K562 (cell line): ENCODE results near the gene ZNF865. TPM values are rescaled to one million over a fixed set of nuclear protein-coding genes. Genes with fewer than 3 reads are reported as not detected.
A peak's percentile ranks its signal among the peaks of the same experiment; 100 is the strongest.

Experiments used
- ADNP ChIP-seq: fragments of 200-800 bp; sonication (Bioruptor generic); IDR thresholded peaks from 2 replicates; pipeline ENCODE4 v1.6.1; 2016; ENCODE audit warnings: missing genetic modification characterization, missing compliant biosample characterization
- ARID1B ChIP-seq: fragments of 450-650 bp; IDR thresholded peaks from 2 replicates; pipeline ENCODE4 v1.6.1; 2016; ENCODE audit warnings: antibody characterized with exemption, mild to moderate bottlenecking, inconsistent platforms
- BACH1 ChIP-seq: fragments of 200-800 bp; sonication (Bioruptor generic); IDR thresholded peaks from 2 replicates; pipeline ENCODE4 v1.6.1; 2016; ENCODE audit warnings: missing genetic modification characterization, missing compliant biosample characterization
- BCL6 ChIP-seq: fragments of 250-450 bp; sonication (Bioruptor Pico); IDR thresholded peaks from 2 replicates; pipeline ENCODE4 v1.4.0; 2020
- CSDE1 ChIP-seq, 2 experiments: fragments of 450-650 bp; IDR thresholded peaks; 2 replicates each; pipeline ENCODE4 v1.6.1; 2016; ENCODE audit warnings: mild to moderate bottlenecking in 1 of 2
- E2F4 ChIP-seq: sonication (generic); formaldehyde crosslinking; IDR thresholded peaks from 2 replicates; pipeline ENCODE4 v1.8.0; 2022; ENCODE audit warnings: mild to moderate bottlenecking, low read depth, missing genetic modification reagents
- ELK1 ChIP-seq: sonication (generic); formaldehyde crosslinking; IDR thresholded peaks from 2 replicates; pipeline ENCODE4 v1.8.1; 2022; ENCODE audit warnings: missing genetic modification reagents
- JUNB ChIP-seq: fragments of 450-650 bp; formaldehyde crosslinking; conservative IDR thresholded peaks from 2 replicates; pipeline ENCODE4 v1.4.0; 2020; ENCODE audit warnings: mild to moderate bottlenecking
- MCM2 ChIP-seq: fragments of 450-650 bp; IDR thresholded peaks from 2 replicates; pipeline ENCODE4 v1.6.1; 2017; ENCODE audit warnings: low read depth, mild to moderate bottlenecking
- NR2C1 ChIP-seq, 2 experiments: fragments of 450-650 bp; IDR thresholded peaks; 2 replicates each; pipeline ENCODE4 v1.6.1; 2017; ENCODE audit warnings: mild to moderate bottlenecking in 2 of 2, antibody characterized with exemption in 1 of 2, inconsistent platforms in 1 of 2, missing compliant biosample characterization in 1 of 2, missing genetic modification characterization in 1 of 2
- POLR3A ChIP-seq: IDR thresholded peaks from 2 replicates; pipeline ENCODE4 v1.6.1; 2011; ENCODE audit warnings: borderline replicate concordance, mild to moderate bottlenecking, moderate library complexity; ENCODE audit not compliant: insufficient read length, insufficient read depth; ENCODE audit errors: extremely low read depth
- POLR3G ChIP-seq: IDR thresholded peaks from 2 replicates; pipeline ENCODE4 v1.6.1; 2011; ENCODE audit not compliant: insufficient read length, insufficient replicate concordance; ENCODE audit errors: extremely low read depth
- RBM17 ChIP-seq: fragments of 200-400 bp; formaldehyde crosslinking; IDR thresholded peaks from 2 replicates; pipeline ENCODE4 v1.6.1; 2017; ENCODE audit warnings: low read depth, mild to moderate bottlenecking, low read length, borderline replicate concordance
- TAF1 ChIP-seq: IDR thresholded peaks from 2 replicates; pipeline ENCODE4 v1.6.1; 2011; ENCODE audit warnings: mild to moderate bottlenecking, low read length, moderate library complexity; ENCODE audit not compliant: insufficient read depth, control insufficient read depth, severe bottlenecking; ENCODE audit errors: extremely low read depth
- TAF9B ChIP-seq: fragments of 450-650 bp; IDR thresholded peaks from 2 replicates; pipeline ENCODE4 v1.6.1; 2018; ENCODE audit warnings: mild to moderate bottlenecking; ENCODE audit not compliant: partially characterized antibody
- ZNF124 ChIP-seq: sonication (generic); formaldehyde crosslinking; IDR thresholded peaks from 2 replicates; pipeline ENCODE4 v1.8.1; 2022; ENCODE audit warnings: missing genetic modification reagents
- ZNF436 ChIP-seq: fragments of 250-450, 450-650 bp; sonication (Bioruptor Pico); formaldehyde crosslinking; IDR thresholded peaks from 2 replicates; pipeline ENCODE4 v1.7.0; 2020; ENCODE audit warnings: mild to moderate bottlenecking
- ZNF583 ChIP-seq: fragments of 250-450 bp; sonication (Bioruptor Pico); IDR thresholded peaks from 2 replicates; pipeline ENCODE4 v1.4.0; 2020
- ZNF79 ChIP-seq: fragments of 250-450 bp; sonication (Bioruptor Pico); IDR thresholded peaks from 2 replicates; pipeline ENCODE4 v1.4.0; 2020; ENCODE audit warnings: low read depth, mild to moderate bottlenecking, moderate library complexity
- polyA plus RNA-seq, 8 experiments: library from polyadenylated mRNA; depleted of rRNA in 4 of 8; stranded (reverse) in 5 of 8; unstranded in 3 of 8; fragments of >200 nt; fragmentation: Nextera tagmentation in 2 of 8; fragmentation: Illumina TruSeq in 1 of 8; extraction: Ambion mirVana in 2 of 8; extraction: Trizol in 1 of 8; gene quantifications; 2 replicates each; pipeline versions ENCODE4 v1.2.1 to v1.2.3, GENCODE V29; 2011 to 2014; ENCODE audit warnings: inconsistent platforms in 1 of 8, missing spikeins in 1 of 8
- total RNA-seq, 7 experiments: library from RNA; depleted of rRNA in 6 of 7; stranded (reverse); fragments of >200 nt in 6 of 7; fragmentation: Illumina TruSeq in 2 of 7; extraction: Trizol in 2 of 7; gene quantifications; 2 replicates each; pipeline versions ENCODE4 v1.2.1 to v1.2.3, GENCODE V29; 2011 to 2021; ENCODE audit warnings: low replicate concordance in 1 of 7
- TF ChIP-seq, protein P1 (sequence below): fragments of 450-650 bp; formaldehyde crosslinking; IDR thresholded peaks from 2 replicates; pipeline ENCODE4 v1.4.0; 2020; ENCODE audit warnings: mild to moderate bottlenecking, moderate library complexity
- TF ChIP-seq, protein P2 (sequence below): fragments of 450-650 bp; formaldehyde crosslinking; conservative IDR thresholded peaks from 2 replicates; pipeline ENCODE4 v1.4.0; 2022; ENCODE audit warnings: mild to moderate bottlenecking, missing genetic modification characterization
- TF ChIP-seq, protein P3 (sequence below): fragments of 450-650 bp; formaldehyde crosslinking; IDR thresholded peaks from 2 replicates; pipeline ENCODE4 v1.4.0; 2020; ENCODE audit warnings: mild to moderate bottlenecking

The ZNF865 gene
- total and polyA plus RNA-seq, 9 of the 15 experiments (the other 6 are each of a cell fraction or from before 2014, with no cell fraction given) = 0.40 to 18.8 (median 1.6) TPM; not detected in 2

- TF ChIP-seq, protein P1, sequence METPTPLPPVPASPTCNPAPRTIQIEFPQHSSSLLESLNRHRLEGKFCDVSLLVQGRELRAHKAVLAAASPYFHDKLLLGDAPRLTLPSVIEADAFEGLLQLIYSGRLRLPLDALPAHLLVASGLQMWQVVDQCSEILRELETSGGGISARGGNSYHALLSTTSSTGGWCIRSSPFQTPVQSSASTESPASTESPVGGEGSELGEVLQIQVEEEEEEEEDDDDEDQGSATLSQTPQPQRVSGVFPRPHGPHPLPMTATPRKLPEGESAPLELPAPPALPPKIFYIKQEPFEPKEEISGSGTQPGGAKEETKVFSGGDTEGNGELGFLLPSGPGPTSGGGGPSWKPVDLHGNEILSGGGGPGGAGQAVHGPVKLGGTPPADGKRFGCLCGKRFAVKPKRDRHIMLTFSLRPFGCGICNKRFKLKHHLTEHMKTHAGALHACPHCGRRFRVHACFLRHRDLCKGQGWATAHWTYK = peak; percentile 82; the same call in 1 of the 2 replicates
- TF ChIP-seq ARID1B = no peak; the same call in 1 of the 2 replicates
- TF ChIP-seq ZNF436 (CRISPR knock-in tag) = no peak
- TF ChIP-seq MCM2 = no peak
- TF ChIP-seq E2F4 = peak; percentile 70; the same call in 1 of the 2 replicates
- TF ChIP-seq NR2C1 (IDR thresholded peaks at IDR 0.05) = no peak
- TF ChIP-seq NR2C1 (tag; IDR thresholded peaks at IDR 0.05) = peak; percentile 25; the same call in 1 of the 2 replicates
- TF ChIP-seq ZNF79 (CRISPR knock-in tag) = no peak
- no peak for TF ChIP-seq POLR3A
- TF ChIP-seq, protein P2, sequence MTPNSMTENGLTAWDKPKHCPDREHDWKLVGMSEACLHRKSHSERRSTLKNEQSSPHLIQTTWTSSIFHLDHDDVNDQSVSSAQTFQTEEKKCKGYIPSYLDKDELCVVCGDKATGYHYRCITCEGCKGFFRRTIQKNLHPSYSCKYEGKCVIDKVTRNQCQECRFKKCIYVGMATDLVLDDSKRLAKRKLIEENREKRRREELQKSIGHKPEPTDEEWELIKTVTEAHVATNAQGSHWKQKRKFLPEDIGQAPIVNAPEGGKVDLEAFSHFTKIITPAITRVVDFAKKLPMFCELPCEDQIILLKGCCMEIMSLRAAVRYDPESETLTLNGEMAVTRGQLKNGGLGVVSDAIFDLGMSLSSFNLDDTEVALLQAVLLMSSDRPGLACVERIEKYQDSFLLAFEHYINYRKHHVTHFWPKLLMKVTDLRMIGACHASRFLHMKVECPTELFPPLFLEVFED (CRISPR knock-in tag) = no peak; the same call in 1 of the 2 replicates
- TF ChIP-seq JUNB (CRISPR knock-in tag) = no peak
- no peak for TF ChIP-seq ADNP
- TF ChIP-seq RBM17 = no peak
- peak; percentile 61 for TF ChIP-seq TAF9B
- TF ChIP-seq BACH1 (tag) = no peak
- TF ChIP-seq ZNF124 (CRISPR knock-in tag) = no peak
- TF ChIP-seq, protein P3, sequence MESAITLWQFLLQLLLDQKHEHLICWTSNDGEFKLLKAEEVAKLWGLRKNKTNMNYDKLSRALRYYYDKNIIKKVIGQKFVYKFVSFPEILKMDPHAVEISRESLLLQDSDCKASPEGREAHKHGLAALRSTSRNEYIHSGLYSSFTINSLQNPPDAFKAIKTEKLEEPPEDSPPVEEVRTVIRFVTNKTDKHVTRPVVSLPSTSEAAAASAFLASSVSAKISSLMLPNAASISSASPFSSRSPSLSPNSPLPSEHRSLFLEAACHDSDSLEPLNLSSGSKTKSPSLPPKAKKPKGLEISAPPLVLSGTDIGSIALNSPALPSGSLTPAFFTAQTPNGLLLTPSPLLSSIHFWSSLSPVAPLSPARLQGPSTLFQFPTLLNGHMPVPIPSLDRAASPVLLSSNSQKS = no peak
- TF ChIP-seq POLR3G = no peak
- TF ChIP-seq TAF1 = peak; percentile 73
- TF ChIP-seq BCL6 (CRISPR knock-in tag) = no peak
- TF ChIP-seq ZNF583 = peak; percentile 65
- TF ChIP-seq CSDE1 (IDR thresholded peaks at IDR 0.05) = no peak
- peak; percentile 82; the same call in 1 of the 2 replicates for TF ChIP-seq ELK1 (CRISPR knock-in tag)
These were observed 49.6 kb downstream of the ZNF865 start, which contains the start of gene U2AF2 (continued) for GRCh38 chr19:55654868-55655647.
